GM19240 (cell line): Measurements from ENCODE around the gene DNAL4.

Experiments
- DNase-seq: peaks from one replicate; pipeline ENCODE4 v3.0.0; 2011; ENCODE audit warnings: low spot score; ENCODE audit not compliant: insufficient read length

The DNAL4 gene

GRCh38 chr22:38793721-38794466 lies at the start of gene DNAL4:
DNAL4 (minus strand) TSS chr22:38794143; CDS start chr22:38782731, 11,412 bp downstream.
- DNase-seq: peak; percentile 95

GRCh38 chr22:38843201-38843656 lies 49.3 kb upstream of the DNAL4 start:
- DNase-seq: peak; percentile 39

- no peak for DNase-seq
Observed at GRCh38 chr22:38842512-38843200, 48.7 kb upstream of the DNAL4 start.

GRCh38 chr22:38841635-38842034 lies 47.7 kb upstream of the DNAL4 start:
- no peak for DNase-seq

GRCh38 chr22:38841211-38841610 lies 47.3 kb upstream of the DNAL4 start:
- DNase-seq: no peak

GRCh38 chr22:38840129-38840528 lies 46.2 kb upstream of the DNAL4 start:
- no peak for DNase-seq

- DNase-seq: no peak
Observed at GRCh38 chr22:38839686-38840085, 45.7 kb upstream of the DNAL4 start.

GRCh38 chr22:38837414-38837928 lies 43.5 kb upstream of the DNAL4 start:
- no peak for DNase-seq

- DNase-seq: no peak
Observed at GRCh38 chr22:38835888-38836301, 42.0 kb upstream of the DNAL4 start.

GRCh38 chr22:38834991-38835390 lies 41.0 kb upstream of the DNAL4 start:
- no peak for DNase-seq

- DNase-seq: no peak
Observed at GRCh38 chr22:38834215-38834953, 40.4 kb upstream of the DNAL4 start.

- DNase-seq: no peak
Observed at GRCh38 chr22:38833061-38833460, 39.1 kb upstream of the DNAL4 start.

GRCh38 chr22:38832005-38832978 lies 38.3 kb upstream of the DNAL4 start:
- no peak for DNase-seq

- DNase-seq: no peak
Observed at GRCh38 chr22:38831166-38831945, 37.4 kb upstream of the DNAL4 start.

- no peak for DNase-seq
Observed at GRCh38 chr22:38830845-38831108, 36.8 kb upstream of the DNAL4 start.

- DNase-seq: no peak
Observed at GRCh38 chr22:38830026-38830844, 36.3 kb upstream of the DNAL4 start.

- no peak for DNase-seq
Observed at GRCh38 chr22:38829485-38829884, 35.5 kb upstream of the DNAL4 start.

GRCh38 chr22:38828616-38829205 lies 34.8 kb upstream of the DNAL4 start:
- no peak for DNase-seq

- DNase-seq: no peak
Observed at GRCh38 chr22:38828191-38828590, 34.2 kb upstream of the DNAL4 start.
